Lower leg skin (tissue), 3 donors: ENCODE results near the gene ZNF106.

Experiments used
- CTCF ChIP-seq, 3 donors: fragments of 450-650 bp; IDR thresholded peaks; one replicate each; pipeline ENCODE4 v1.5.1; 2016; ENCODE audit warnings: antibody characterized with exemption in 3 of 3, mild to moderate bottlenecking in 3 of 3, moderate library complexity in 2 of 3
- POLR2A ChIP-seq, 2 donors: fragments of 450-650 bp; IDR thresholded peaks; one replicate each; pipeline ENCODE4 v1.6.1; 2016 to 2017; ENCODE audit warnings: antibody characterized with exemption in 2 of 2, mild to moderate bottlenecking in 1 of 2, moderate library complexity in 1 of 2

GRCh38 chr15:42533246-42533645 lies 42.3 kb upstream of the ZNF106 start:
- TF ChIP-seq POLR2A (IDR thresholded peaks at IDR 0.05) = no peak
- no peak for TF ChIP-seq CTCF (IDR thresholded peaks at IDR 0.05)
